ENCODE results near the gene RAB5B.
A peak's percentile ranks its signal among the peaks of the same experiment; 100 is the strongest.
"Not testable (repeated sequence)": the region's sequence is repeated elsewhere in the genome, so short reads cannot be mapped to it uniquely, and the experiment has no call there.

The RAB5B gene

GRCh38 chr12:56038022-56038655 lies 64.3 kb downstream of the RAB5B start:
- no peak for DNase-seq (ENCODE audit: low spot score)
- H3K27ac ChIP-seq, result no peak overlapping the region
- no peak for TF ChIP-seq CTCF (conservative IDR thresholded peaks at IDR 0.05; ENCODE audit: low read depth)
- POLR2A ChIA-PET (ENCODE audit: low non-redundant PET), result no interaction called here
- CTCF ChIA-PET, result interaction anchor here (0.6 kb wide), 2 partner anchors 24 to 112 kb away, joined by 3 read pairs; no protein-coding TSS in a partner anchor

- CTCF ChIA-PET, result no interaction called here
- DNase-seq (ENCODE audit: low spot score), result no peak
- POLR2A ChIA-PET (ENCODE audit: low non-redundant PET), result interaction anchor here (0.6 kb wide), 1 partner anchor 110 kb away, joined by 6 read pairs; no protein-coding TSS in a partner anchor
- TF ChIP-seq CTCF (conservative IDR thresholded peaks at IDR 0.05; ENCODE audit: low read depth), result no peak
- H3K27ac ChIP-seq, result peak overlapping the region; percentile 83; the same call in 1 of the 2 replicates
Observed at GRCh38 chr12:56040151-56040550, 66.3 kb downstream of the RAB5B start.

DNA sequence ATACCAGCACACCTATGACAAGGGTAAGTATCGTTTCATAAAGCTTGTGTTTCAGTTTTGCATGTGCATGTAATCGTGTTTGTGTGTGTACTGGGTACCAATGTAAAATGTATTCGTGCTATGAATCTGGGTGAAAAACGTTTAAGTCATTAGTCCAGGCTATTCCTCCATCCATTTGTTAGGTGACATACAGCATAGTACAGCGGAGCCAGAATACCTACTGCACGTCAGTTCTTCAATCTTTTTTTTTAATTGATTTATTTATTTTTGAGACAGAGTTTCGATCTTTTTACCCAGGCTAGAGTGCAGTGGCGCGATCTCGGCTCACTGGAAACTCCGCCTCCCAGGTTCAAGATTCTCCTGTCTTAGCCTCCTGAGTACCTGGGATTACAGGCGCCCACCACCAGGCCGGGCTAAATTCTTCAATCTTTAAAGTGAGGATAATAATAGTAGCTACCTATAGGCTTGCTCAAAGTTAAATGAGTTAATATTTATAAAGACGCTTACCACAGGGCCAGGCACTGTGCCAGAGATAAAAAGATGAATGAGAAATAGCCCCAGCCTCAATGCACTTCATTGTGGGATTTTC lies 67.2 kb downstream of the RAB5B start:
- no peak for DNase-seq (ENCODE audit: low spot score)
- TF ChIP-seq CTCF (conservative IDR thresholded peaks at IDR 0.05; ENCODE audit: low read depth), result no peak
- POLR2A ChIA-PET (ENCODE audit: low non-redundant PET), result no interaction called here
- peak overlapping the region; percentile 83 for H3K27ac ChIP-seq
- CTCF ChIA-PET, result interaction anchor here (0.9 to 1.0 kb wide), 2 partner anchors 12 to 45 kb away, joined by 3 to 4 read pairs; no protein-coding TSS in a partner anchor

GRCh38 chr12:56041552-56042429 lies 67.9 kb downstream of the RAB5B start, which contains the start of gene RPS26:
Gene RPS26, plus strand, starts transcription at chr12:56041918. Its CDS starts 249 bp downstream, at chr12:56042167.
- POLR2A ChIA-PET (ENCODE audit: low non-redundant PET), result no interaction called here
- CTCF ChIA-PET, result interaction anchor here (0.9 to 1.0 kb wide), 2 partner anchors 13 to 46 kb away, joined by 3 to 4 read pairs; no protein-coding TSS in a partner anchor
- peak; percentile 87 for TF ChIP-seq CTCF (conservative IDR thresholded peaks at IDR 0.05; ENCODE audit: low read depth)
- peak within 1 kb of the TSS; percentile 83 for H3K27ac ChIP-seq
- peak; percentile 94 for DNase-seq (ENCODE audit: low spot score)

- DNase-seq (ENCODE audit: low spot score); CTCF ChIA-PET; POLR2A ChIA-PET (ENCODE audit: low non-redundant PET): not testable (repeated sequence)
- H3K27ac ChIP-seq, result peak overlapping the region; percentile 83
Observed at GRCh38 chr12:56042430-56042813, 68.5 kb downstream of the RAB5B start.

- CTCF ChIA-PET, result interaction anchor here (0.7 kb wide), 1 partner anchor 38 kb away, joined by 3 read pairs; no protein-coding TSS in a partner anchor
- POLR2A ChIA-PET (ENCODE audit: low non-redundant PET), result no interaction called here
- H3K27ac ChIP-seq, result peak overlapping the region; percentile 83; the same call in 1 of the 2 replicates
- no peak for TF ChIP-seq CTCF (conservative IDR thresholded peaks at IDR 0.05; ENCODE audit: low read depth)
- no peak for DNase-seq (ENCODE audit: low spot score)
Observed at GRCh38 chr12:56042843-56043242, 69.0 kb downstream of the RAB5B start.

Data from RWPE1 (cell line).